Smooth muscle cell (in vitro differentiated cells): ENCODE data around the gene ANKRD49. TPM values are rescaled to one million over a fixed set of nuclear protein-coding genes. Genes with fewer than 3 reads are reported as not detected.
A peak's percentile ranks its signal among the peaks of the same experiment; 100 is the strongest.

Experiments used
- DNase-seq: peaks from one replicate; lab custom pipeline; 2025; ENCODE audit not compliant: unreplicated experiment; lab: John Stamatoyannopoulos, UW
- H2AFZ ChIP-seq: fragments of 200-600 bp; sonication (generic); 2 replicates; pipeline ENCODE4 v1.6.0; 2016; ENCODE audit warnings: antibody characterized with exemption, low read depth, mild to moderate bottlenecking
- H3F3A ChIP-seq: fragments of 200-600 bp; sonication (generic); 2 replicates; pipeline ENCODE4 v1.6.0; 2017; ENCODE audit warnings: antibody characterized with exemption, low read depth
- H3K27ac ChIP-seq: fragments of 200-600 bp; sonication (generic); 2 replicates; pipeline ENCODE4 v1.5.1; 2016; ENCODE audit warnings: low read depth, mild to moderate bottlenecking
- H3K27me3 ChIP-seq: fragments of 200-600 bp; sonication (generic); 2 replicates; pipeline ENCODE4 v1.6.1; 2016; ENCODE audit warnings: low read depth, mild to moderate bottlenecking
- H3K36me3 ChIP-seq: fragments of 200-600 bp; sonication (generic); 2 replicates; pipeline ENCODE4 v1.5.1; 2016; ENCODE audit warnings: low read depth
- H3K4me1 ChIP-seq: fragments of 200-600 bp; sonication (generic); 2 replicates; pipeline ENCODE4 v1.5.1; 2016; ENCODE audit warnings: low read depth
- H3K4me2 ChIP-seq: fragments of 200-600 bp; sonication (generic); 2 replicates; pipeline ENCODE4 v1.6.0; 2016; ENCODE audit warnings: mild to moderate bottlenecking
- H3K4me3 ChIP-seq: fragments of 200-600 bp; sonication (generic); 2 replicates; pipeline ENCODE4 v1.5.1; 2016; ENCODE audit warnings: mild to moderate bottlenecking
- H3K79me2 ChIP-seq: fragments of 200-600 bp; sonication (generic); 2 replicates; pipeline ENCODE4 v1.6.0; 2016; ENCODE audit warnings: low read depth, mild to moderate bottlenecking
- H3K9ac ChIP-seq: fragments of 200-600 bp; sonication (generic); 2 replicates; pipeline ENCODE4 v1.6.0; 2016; ENCODE audit warnings: low read depth
- H3K9me3 ChIP-seq: fragments of 200-600 bp; sonication (generic); replicated peaks from 2 replicates; pipeline ENCODE4 v1.5.1; 2016; ENCODE audit warnings: low read depth
- H4K20me1 ChIP-seq: fragments of 200-600 bp; sonication (generic); 2 replicates; pipeline ENCODE4 v1.6.0; 2016; ENCODE audit warnings: low read depth
- CTCF ChIP-seq: fragments of 200-600 bp; sonication (generic); IDR thresholded peaks from 2 replicates; pipeline ENCODE4 v1.5.1; 2017; ENCODE audit warnings: borderline replicate concordance, mild to moderate bottlenecking, antibody characterized with exemption; ENCODE audit not compliant: insufficient read depth, poor library complexity, severe bottlenecking
- WGBS: methylation state at CpG from one replicate; pipeline ENCODE4 v1.1.7; 2016; ENCODE audit warnings: low lambda C conversion rate; 5-methylcytosine and 5-hydroxymethylcytosine counted together
- polyA plus RNA-seq: library from polyadenylated mRNA; unstranded; fragments of >200 nt; fragmentation: Nextera tagmentation; extraction: Ambion mirVana; gene quantifications from 2 replicates; pipeline ENCODE4 v1.2.1, GENCODE V29; 2016
- total RNA-seq: library from RNA; depleted of rRNA; stranded (reverse); fragments of >200 nt; gene quantifications from 2 replicates; pipeline ENCODE4 v1.2.3, GENCODE V29; 2014

The ANKRD49 gene
- total and polyA plus RNA-seq, 2 experiments from 2014 or later: 13.6 to 20.3 TPM

DNA sequence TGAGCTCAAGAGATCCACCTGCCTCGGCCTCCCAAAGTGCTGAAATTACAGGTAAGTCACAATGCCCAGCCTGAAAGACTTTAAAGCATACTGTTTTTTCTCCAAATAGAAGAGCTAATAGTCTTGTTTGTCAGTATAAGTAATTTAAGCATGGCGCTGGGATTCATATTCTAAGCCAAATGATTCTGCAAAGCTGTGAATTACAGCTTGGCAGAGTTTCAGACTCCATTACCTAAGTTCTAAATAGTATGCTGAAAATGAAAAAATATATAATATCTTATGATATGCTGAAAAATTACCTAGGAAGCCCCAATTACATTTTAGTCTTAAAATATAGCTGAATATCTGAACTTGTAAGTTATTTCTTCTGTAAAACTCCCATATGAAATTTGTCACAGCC, 39.5 kb upstream of the ANKRD49 start:
- Histone ChIP-seq H3K27ac (no peak overlapping the region), H3K4me1 (no peaks in the 10 kb centered on the region), H3K27me3 (no peaks in the 10 kb centered on the region), H3K36me3 (peaks cover 3% of the 10 kb centered on the region), H3F3A (no peaks in the 10 kb centered on the region), H3K4me2 (no peak overlapping the region), H3K9me3 (no peaks in the 10 kb centered on the region), H3K4me3 (no peak overlapping the region), H3K9ac (no peak overlapping the region), H2AFZ (no peak overlapping the region), H4K20me1 (no peaks in the 10 kb centered on the region), H3K79me2 (no peaks in the 10 kb centered on the region)
- DNase-seq: no peak
- TF ChIP-seq CTCF: no peak
- 100% methylated on average over 2 of the region's 2 CpGs for WGBS

- Histone ChIP-seq H3K4me3 (no peak overlapping the region), H4K20me1 (no peaks in the 10 kb centered on the region), H3F3A (no peaks in the 10 kb centered on the region), H2AFZ (no peak overlapping the region), H3K27me3 (no peaks in the 10 kb centered on the region), H3K9ac (no peak overlapping the region), H3K4me1 (no peaks in the 10 kb centered on the region), H3K4me2 (no peak overlapping the region), H3K36me3 (peaks cover 5% of the 10 kb centered on the region), H3K79me2 (no peaks in the 10 kb centered on the region), H3K27ac (peak overlapping the region; percentile 80), H3K9me3 (no peaks in the 10 kb centered on the region)
- no peak for TF ChIP-seq CTCF
- no peak for DNase-seq
- WGBS: 79% methylated on average over 1 of the region's 1 CpG
Observed at GRCh38 chr11:94455861-94456260, 37.9 kb upstream of the ANKRD49 start.

DNA sequence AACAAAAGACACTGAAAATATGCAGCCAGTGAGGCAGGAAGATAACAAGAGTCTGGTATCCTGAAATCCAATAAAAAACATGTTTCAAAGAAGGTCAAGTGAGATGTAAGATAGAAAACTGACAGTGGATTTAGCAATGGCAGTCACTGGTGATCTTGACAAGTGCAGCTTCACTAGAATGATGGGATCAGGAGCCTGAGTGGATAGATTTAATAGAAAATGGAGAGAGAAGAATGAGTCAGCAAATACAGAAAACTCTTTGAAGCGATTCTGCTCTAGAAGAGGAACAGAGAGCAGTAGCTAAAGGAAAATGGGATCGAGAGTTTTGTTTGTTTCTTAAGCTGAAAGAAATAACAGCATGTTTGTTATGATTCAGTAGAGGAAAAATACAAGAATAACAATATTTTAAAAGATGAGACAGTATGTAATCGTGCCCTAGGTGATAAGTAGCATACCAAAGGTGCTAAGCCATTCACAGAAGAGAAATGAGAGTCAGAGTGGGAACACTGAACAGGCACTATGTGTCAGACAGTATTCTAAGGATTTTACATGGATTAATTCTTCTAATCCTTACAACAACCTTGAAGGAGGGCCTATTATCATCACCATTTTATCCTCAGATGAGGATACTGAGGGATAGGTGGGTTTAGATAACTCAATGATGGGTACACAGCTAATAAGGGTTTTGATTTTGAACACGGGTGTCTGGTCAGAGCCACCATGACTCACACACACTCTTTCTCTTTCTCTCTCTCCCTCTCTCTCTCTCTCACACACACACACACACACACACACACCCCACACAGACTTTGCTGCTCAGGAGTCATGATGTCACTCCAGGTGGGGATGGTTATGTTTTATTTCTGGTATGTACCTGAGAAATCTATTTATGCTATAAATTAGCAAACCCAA, 36.4 kb upstream of the ANKRD49 start:
- DNase-seq: no peak
- no peaks in the 10 kb centered on the region for H3K4me1 ChIP-seq
- H3K4me3 ChIP-seq: no peak overlapping the region
- H3K9me3 ChIP-seq: no peaks in the 10 kb centered on the region
- H3K4me2 ChIP-seq: no peak overlapping the region
- H3K36me3 ChIP-seq: peaks cover 5% of the 10 kb centered on the region
- peak overlapping the region; percentile 18 for H3K9ac ChIP-seq
- WGBS: 68% methylated on average over 4 of the region's 4 CpGs
- no peak overlapping the region for H2AFZ ChIP-seq
- H3K27ac ChIP-seq: peak overlapping the region; percentile 80
- no peaks in the 10 kb centered on the region for H3K27me3 ChIP-seq
- no peaks in the 10 kb centered on the region for H3F3A ChIP-seq
- TF ChIP-seq CTCF: no peak
- no peaks in the 10 kb centered on the region for H4K20me1 ChIP-seq
- no peaks in the 10 kb centered on the region for H3K79me2 ChIP-seq
